Measurements from ENCODE around the gene LRP1. TPM values are rescaled to one million over a fixed set of nuclear protein-coding genes. Genes with fewer than 3 reads are reported as not detected.

LRP1 gene
- total RNA-seq, 3 donors from 2014 or later (not counting 1 experiment from before 2014, with no cell fraction given): 6.7 to 13.1 (median 9.5) TPM

DNA sequence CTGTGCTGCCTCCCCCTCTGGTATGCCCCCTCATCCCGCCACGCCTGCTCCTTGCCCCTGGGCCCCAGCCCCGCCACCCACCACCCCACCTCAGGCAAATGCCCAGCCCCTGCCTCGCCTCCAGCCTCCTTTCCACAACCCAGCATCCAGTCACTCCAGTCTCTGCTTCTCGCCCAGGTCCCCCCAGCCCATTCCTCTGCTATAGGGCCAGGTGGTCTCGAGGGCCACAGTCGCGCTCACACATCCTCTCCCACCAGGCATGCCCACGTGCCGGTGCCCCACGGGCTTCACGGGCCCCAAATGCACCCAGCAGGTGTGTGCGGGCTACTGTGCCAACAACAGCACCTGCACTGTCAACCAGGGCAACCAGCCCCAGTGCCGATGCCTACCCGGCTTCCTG lies 82.2 kb downstream of the LRP1 start:
- 85% methylated on average over 15 of the region's 15 CpGs for WGBS (ENCODE audit: insufficient coverage)
- DNase-seq: no peak
- peaks cover 25% of the 10 kb centered on the region for H3K27me3 ChIP-seq (ENCODE audit: control insufficient read depth, insufficient read depth, low read length)
- H3K9me3 Mint-ChIP-seq: no peaks in the 10 kb centered on the region
- intact Hi-C loops (cut with micrococcal nuclease): no loop called here
- H3K4me1 Mint-ChIP-seq: peaks cover 16 to 23% of the 10 kb centered on the region in 2 donors
- TF ChIP-seq, protein P1, sequence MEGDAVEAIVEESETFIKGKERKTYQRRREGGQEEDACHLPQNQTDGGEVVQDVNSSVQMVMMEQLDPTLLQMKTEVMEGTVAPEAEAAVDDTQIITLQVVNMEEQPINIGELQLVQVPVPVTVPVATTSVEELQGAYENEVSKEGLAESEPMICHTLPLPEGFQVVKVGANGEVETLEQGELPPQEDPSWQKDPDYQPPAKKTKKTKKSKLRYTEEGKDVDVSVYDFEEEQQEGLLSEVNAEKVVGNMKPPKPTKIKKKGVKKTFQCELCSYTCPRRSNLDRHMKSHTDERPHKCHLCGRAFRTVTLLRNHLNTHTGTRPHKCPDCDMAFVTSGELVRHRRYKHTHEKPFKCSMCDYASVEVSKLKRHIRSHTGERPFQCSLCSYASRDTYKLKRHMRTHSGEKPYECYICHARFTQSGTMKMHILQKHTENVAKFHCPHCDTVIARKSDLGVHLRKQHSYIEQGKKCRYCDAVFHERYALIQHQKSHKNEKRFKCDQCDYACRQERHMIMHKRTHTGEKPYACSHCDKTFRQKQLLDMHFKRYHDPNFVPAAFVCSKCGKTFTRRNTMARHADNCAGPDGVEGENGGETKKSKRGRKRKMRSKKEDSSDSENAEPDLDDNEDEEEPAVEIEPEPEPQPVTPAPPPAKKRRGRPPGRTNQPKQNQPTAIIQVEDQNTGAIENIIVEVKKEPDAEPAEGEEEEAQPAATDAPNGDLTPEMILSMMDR (IDR thresholded peaks at IDR 0.05): no peak
- H3K36me3 Mint-ChIP-seq: no peaks in the 10 kb centered on the region
- H3K4me3 ChIP-seq (ENCODE audit: low read length): no peak overlapping the region
- H3K27me3 Mint-ChIP-seq (ENCODE audit: low read depth in 2 of 2): peaks cover 23 to 25% of the 10 kb centered on the region in 2 donors
- H3K4me3 Mint-ChIP-seq: no peak overlapping the region
- H3K36me3 ChIP-seq (ENCODE audit: control insufficient read depth, insufficient read depth, low read length): no peaks in the 10 kb centered on the region
- ATAC-seq: no peak
- H3K27ac Mint-ChIP-seq: no peak overlapping the region
- H3K9me3 ChIP-seq (ENCODE audit: control insufficient read depth, insufficient read depth, low read length): no peaks in the 10 kb centered on the region
- no peak overlapping the region for H3K27ac ChIP-seq (ENCODE audit: low read length)
- peaks cover 27% of the 10 kb centered on the region for H3K4me1 ChIP-seq (ENCODE audit: control insufficient read depth, insufficient read depth, low read length)

DNA sequence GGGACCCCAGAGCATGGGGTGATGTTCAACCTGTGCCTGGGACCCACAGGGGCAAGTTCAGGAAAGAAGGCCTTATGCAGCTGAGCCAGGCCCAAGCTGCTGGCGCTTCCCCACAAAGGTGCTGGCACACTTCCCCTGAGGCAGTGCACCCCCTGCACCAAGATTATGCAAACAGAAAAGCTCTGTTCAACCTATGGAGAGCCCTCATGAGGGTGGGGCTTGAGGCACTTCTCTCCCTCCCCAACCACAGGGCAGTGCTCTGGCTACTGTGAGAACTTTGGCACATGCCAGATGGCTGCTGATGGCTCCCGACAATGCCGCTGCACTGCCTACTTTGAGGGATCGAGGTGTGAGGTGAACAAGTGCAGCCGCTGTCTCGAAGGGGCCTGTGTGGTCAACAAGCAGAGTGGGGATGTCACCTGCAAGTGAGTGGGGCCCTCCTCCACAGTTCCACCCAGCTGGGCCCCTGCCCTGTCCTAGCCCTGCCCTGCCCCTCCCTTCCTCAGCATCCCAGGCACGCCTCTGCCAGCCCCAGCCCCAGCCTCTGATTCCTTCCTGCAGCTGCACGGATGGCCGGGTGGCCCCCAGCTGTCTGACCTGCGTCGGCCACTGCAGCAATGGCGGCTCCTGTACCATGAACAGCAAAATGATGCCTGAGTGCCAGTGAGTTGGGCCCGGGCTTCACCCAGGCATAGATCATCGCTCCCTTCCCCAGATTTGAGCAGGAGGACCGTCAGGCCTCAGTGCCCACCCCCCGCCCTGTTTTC lies 82.8 kb downstream of the LRP1 start:
- H3K27me3 ChIP-seq (ENCODE audit: control insufficient read depth, insufficient read depth, low read length): peaks cover 31% of the 10 kb centered on the region
- 85% methylated on average over 16 of the region's 16 CpGs for WGBS (ENCODE audit: insufficient coverage)
- H3K36me3 ChIP-seq (ENCODE audit: control insufficient read depth, insufficient read depth, low read length): no peaks in the 10 kb centered on the region
- no peak overlapping the region for H3K27ac Mint-ChIP-seq
- H3K4me1 Mint-ChIP-seq: peaks cover 23 to 30% of the 10 kb centered on the region in 2 donors
- DNase-seq (no peak), ATAC-seq (no peak)
- H3K4me1 ChIP-seq (ENCODE audit: control insufficient read depth, insufficient read depth, low read length): peaks cover 33% of the 10 kb centered on the region
- TF ChIP-seq, protein P1 (IDR thresholded peaks at IDR 0.05): no peak
- no peaks in the 10 kb centered on the region for H3K36me3 Mint-ChIP-seq
- peaks cover 29 to 31% of the 10 kb centered on the region in 2 donors for H3K27me3 Mint-ChIP-seq (ENCODE audit: low read depth in 2 of 2)
- H3K9me3 Mint-ChIP-seq: no peaks in the 10 kb centered on the region
- intact Hi-C loops (cut with micrococcal nuclease): no loop called here
- no peaks in the 10 kb centered on the region for H3K9me3 ChIP-seq (ENCODE audit: control insufficient read depth, insufficient read depth, low read length)
- H3K27ac ChIP-seq (ENCODE audit: low read length): no peak overlapping the region
- no peak overlapping the region for H3K4me3 ChIP-seq (ENCODE audit: low read length)
- no peak overlapping the region for H3K4me3 Mint-ChIP-seq

DNA sequence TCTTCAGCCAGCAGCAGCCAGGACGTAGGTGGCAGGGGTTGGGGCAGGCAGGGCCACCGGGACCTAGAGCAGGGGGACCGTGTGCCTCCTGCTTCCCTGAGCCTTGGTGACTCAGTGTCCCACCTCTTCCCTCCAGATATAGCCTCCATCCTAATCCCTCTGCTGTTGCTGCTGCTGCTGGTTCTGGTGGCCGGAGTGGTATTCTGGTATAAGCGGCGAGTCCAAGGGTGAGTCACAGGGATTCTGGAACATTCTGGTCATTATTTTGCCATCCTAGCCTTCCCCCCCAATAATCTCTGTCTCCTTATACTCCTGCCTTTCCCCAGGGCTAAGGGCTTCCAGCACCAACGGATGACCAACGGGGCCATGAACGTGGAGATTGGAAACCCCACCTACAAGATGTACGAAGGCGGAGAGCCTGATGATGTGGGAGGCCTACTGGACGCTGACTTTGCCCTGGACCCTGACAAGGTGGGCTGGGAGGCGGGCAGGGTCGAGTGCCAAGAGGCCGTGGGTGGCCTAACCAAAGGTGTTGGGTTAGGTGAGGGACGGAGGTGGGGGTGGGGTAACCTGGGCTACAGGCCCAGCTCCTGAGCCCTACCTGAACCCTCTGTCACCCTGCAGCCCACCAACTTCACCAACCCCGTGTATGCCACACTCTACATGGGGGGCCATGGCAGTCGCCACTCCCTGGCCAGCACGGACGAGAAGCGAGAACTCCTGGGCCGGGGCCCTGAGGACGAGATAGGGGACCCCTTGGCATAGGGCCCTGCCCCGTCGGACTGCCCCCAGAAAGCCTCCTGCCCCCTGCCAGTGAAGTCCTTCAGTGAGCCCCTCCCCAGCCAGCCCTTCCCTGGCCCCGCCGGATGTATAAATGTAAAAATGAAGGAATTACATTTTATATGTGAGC lies 83.8 kb downstream of the LRP1 start:
- no peaks in the 10 kb centered on the region for H3K9me3 Mint-ChIP-seq
- intact Hi-C loops (cut with micrococcal nuclease): no loop called here
- Histone ChIP-seq H3K4me1 (ENCODE audit: control insufficient read depth, insufficient read depth, low read length) (peaks cover 40% of the 10 kb centered on the region), H3K27ac (ENCODE audit: low read length) (no peak overlapping the region), H3K4me3 (ENCODE audit: low read length) (no peak overlapping the region), H3K36me3 (ENCODE audit: control insufficient read depth, insufficient read depth, low read length) (no peaks in the 10 kb centered on the region), H3K27me3 (ENCODE audit: control insufficient read depth, insufficient read depth, low read length) (peaks cover 32% of the 10 kb centered on the region), H3K9me3 (ENCODE audit: control insufficient read depth, insufficient read depth, low read length) (no peaks in the 10 kb centered on the region)
- DNase-seq (no peak), ATAC-seq (no peak)
- H3K27ac Mint-ChIP-seq: no peak overlapping the region
- peaks cover 31 to 32% of the 10 kb centered on the region in 2 donors for H3K27me3 Mint-ChIP-seq (ENCODE audit: low read depth in 2 of 2)
- 92% methylated on average over 25 of the region's 27 CpGs for WGBS (ENCODE audit: insufficient coverage)
- TF ChIP-seq, protein P1 (IDR thresholded peaks at IDR 0.05): no peak
- H3K4me1 Mint-ChIP-seq: peaks cover 26 to 33% of the 10 kb centered on the region in 2 donors
- no peaks in the 10 kb centered on the region for H3K36me3 Mint-ChIP-seq
- no peak overlapping the region for H3K4me3 Mint-ChIP-seq
